Hepatocyte (in vitro differentiated cells): Measurements from ENCODE around the gene SLC8A1.

Experiments
- CTCF ChIP-seq: fragments of 200-600 bp; sonication (generic); IDR thresholded peaks from 2 replicates; pipeline ENCODE4 v1.5.1; 2016; ENCODE audit warnings: antibody characterized with exemption, mild to moderate bottlenecking; ENCODE audit not compliant: poor library complexity
- EZH2 ChIP-seq: fragments of 200-600 bp; sonication (generic); IDR thresholded peaks from 2 replicates; pipeline ENCODE4 v1.6.1; 2016; ENCODE audit warnings: antibody characterized with exemption, mild to moderate bottlenecking, borderline replicate concordance
- EZH2phosphoT487 ChIP-seq: fragments of 200-600 bp; sonication (generic); IDR thresholded peaks from one replicate; pipeline ENCODE4 v1.6.1; 2018; ENCODE audit warnings: antibody characterized with exemption, mild to moderate bottlenecking, low read depth, moderate library complexity; ENCODE audit not compliant: unreplicated experiment, severe bottlenecking

- TF ChIP-seq CTCF (no peak), EZH2phosphoT487 (no peak), EZH2 (no peak)
These were observed 25.5 kb upstream of the SLC8A1 start for GRCh38 chr2:40477361-40477760.
